GM12878 (cell line): ENCODE measurements around the gene ATXN7L1. TPM values are rescaled to one million over a fixed set of nuclear protein-coding genes. Genes with fewer than 3 reads are reported as not detected.

Source experiments
- ATAC-seq: fragments of 200-7000 bp; cut with Tn5 transposase; 3 replicates; pipeline ENCODE4 v1.9.1; 2020; ENCODE audit warnings: mild to moderate bottlenecking, moderate library complexity
- BruUV-seq: library from RNA; stranded (reverse); fragments of 400-500 nt; replicated peaks from 2 replicates; lab custom pipeline; 2021; lab: Mats Ljungman, UMichigan
- CTCF ChIA-PET: fragments of 300-600 bp; sonication (Branson Sonifier 250); formaldehyde crosslinking; extraction: SDS; loops from one replicate; lab custom pipeline; 2021; ENCODE audit warnings: inconsistent platforms; lab: Yijun Ruan, JAX
- POLR2A ChIA-PET: fragments of 350-600 bp; formaldehyde crosslinking; extraction: SDS; loops from one replicate; lab custom pipeline; 2021; ENCODE audit warnings: inconsistent platforms; lab: Charles Lee
- RAD21 ChIA-PET: fragments of 300-600 bp; sonication (Branson Sonifier 250); formaldehyde crosslinking; loops from one replicate; lab custom pipeline; 2023; ENCODE audit warnings: antibody characterized with exemption; ENCODE audit not compliant: unreplicated experiment; lab: Charles Lee
- SMC1A ChIA-PET: fragments of 300-600 bp; sonication (Branson Sonifier 250); formaldehyde crosslinking; loops from one replicate; lab custom pipeline; 2023; ENCODE audit not compliant: unreplicated experiment, uncharacterized antibody; lab: Charles Lee
- DNase-seq: peaks from one replicate; pipeline ENCODE4 v3.0.0-alpha.2; 2011; ENCODE audit warnings: low read depth, low spot score
- FAIRE-seq: peaks from 3 replicates; lab custom pipeline; 2011; peaks lifted over from hg19 to GRCh38; lab: Jason Lieb, UNC
- H2AFZ ChIP-seq: 2 replicates; pipeline ENCODE4 v1.6.0; 2011; ENCODE audit warnings: low read depth, low read length, control low read depth; ENCODE audit not compliant: control insufficient read depth
- H3K27ac ChIP-seq: 2 replicates; pipeline ENCODE4 v1.5.1; 2011; ENCODE audit warnings: control low read depth; ENCODE audit not compliant: control insufficient read depth, insufficient read depth
- H3K27me3 ChIP-seq, 2 experiments: replicated peaks in 1 of 2; 2 replicates each; pipeline versions ENCODE4 v1.6.0 to v1.6.1; 2011; ENCODE audit warnings: low read length in 1 of 2; ENCODE audit not compliant: control insufficient read depth in 2 of 2, insufficient read depth in 2 of 2
- H3K36me3 ChIP-seq, 2 experiments: 2 replicates each; pipeline ENCODE4 v1.5.1; 2011; ENCODE audit warnings: low read length in 1 of 2; ENCODE audit not compliant: control insufficient read depth in 2 of 2, insufficient read depth in 2 of 2
- H3K4me1 ChIP-seq: 2 replicates; pipeline ENCODE4 v1.6.1; 2011; ENCODE audit warnings: mild to moderate bottlenecking, low read length, moderate library complexity, mixed read lengths; ENCODE audit not compliant: control insufficient read depth, insufficient read depth
- H3K4me2 ChIP-seq: 2 replicates; pipeline ENCODE4 v1.6.0; 2011; ENCODE audit warnings: control low read depth; ENCODE audit not compliant: control insufficient read depth, insufficient read depth
- H3K4me3 ChIP-seq: fragments of 200-600 bp; sonication (generic); 2 replicates; pipeline ENCODE4 v1.5.1; 2016
- H3K79me2 ChIP-seq: 2 replicates; pipeline ENCODE4 v1.6.0; 2011; ENCODE audit warnings: low read length; ENCODE audit not compliant: control insufficient read depth, insufficient read depth
- H3K9ac ChIP-seq: 2 replicates; pipeline ENCODE4 v1.8.0; 2011; ENCODE audit warnings: low read length, control low read depth, mixed read lengths; ENCODE audit not compliant: control insufficient read depth, insufficient read depth
- H3K9me3 ChIP-seq: replicated peaks from 3 replicates; pipeline ENCODE4 v1.5.1; 2011; ENCODE audit warnings: mild to moderate bottlenecking, low read length; ENCODE audit not compliant: control insufficient read depth, insufficient read depth
- H4K20me1 ChIP-seq: 2 replicates; pipeline ENCODE4 v1.6.0; 2011; ENCODE audit not compliant: control insufficient read depth, insufficient read depth
- E2F8 ChIP-seq: fragments of 450-650 bp; IDR thresholded peaks from 2 replicates; pipeline ENCODE4 v1.6.1; 2018; ENCODE audit warnings: mild to moderate bottlenecking, low read depth, moderate library complexity; ENCODE audit not compliant: partially characterized antibody
- NR2F1 ChIP-seq: fragments of 450-650 bp; conservative IDR thresholded peaks from 2 replicates; pipeline ENCODE4 v1.6.1; 2017; ENCODE audit warnings: mild to moderate bottlenecking
- SMARCA5 ChIP-seq: fragments of 450-650 bp; IDR thresholded peaks from 2 replicates; pipeline ENCODE4 v1.6.1; 2017; ENCODE audit warnings: mild to moderate bottlenecking
- WGBS: methylation state at CpG from one replicate; pipeline ENCODE4 v1.1.6; 2016; ENCODE audit warnings: low lambda C conversion rate; ENCODE audit not compliant: insufficient replicate concordance, insufficient coverage; ENCODE audit errors: missing lambda C conversion rate; 5-methylcytosine and 5-hydroxymethylcytosine counted together
- in situ Hi-C: fragments of 300-500 bp; cut with MboI; formaldehyde crosslinking; loops from 9 replicates; pipeline ENCODE4 v1.14.3; 2018; ENCODE audit warnings: mixed read lengths
- intact Hi-C: fragments of 100-400 bp; cut with micrococcal nuclease; formaldehyde crosslinking; loops from one replicate; pipeline ENCODE4 v1.14.2; 2022; ENCODE audit not compliant: unreplicated experiment
- polyA plus RNA-seq, 11 experiments: library from polyadenylated mRNA; depleted of rRNA in 4 of 11; unstranded in 6 of 11; stranded (reverse) in 5 of 11; fragments of >200 nt; fragmentation: Nextera tagmentation in 4 of 11; fragmentation: Illumina TruSeq in 1 of 11; extraction: Ambion mirVana in 4 of 11; extraction: Trizol in 1 of 11; gene quantifications; 1 replicate in 1 of 11; 2 replicates in 10 of 11; pipeline versions ENCODE4 v1.2.1 to v1.2.3, GENCODE V29; 2011 to 2016; ENCODE audit warnings: inconsistent platforms in 2 of 11, missing spikeins in 2 of 11, low read depth in 1 of 11
- total RNA-seq, 4 experiments: library from RNA; depleted of rRNA in 3 of 4; stranded (reverse); fragments of >200 nt in 3 of 4; fragmentation: Illumina TruSeq in 1 of 4; extraction: Trizol in 1 of 4; gene quantifications; 2 replicates each; pipeline versions ENCODE4 v1.2.1 to v1.2.3, GENCODE V29; 2013 to 2021
- TF ChIP-seq, protein P1 (sequence below): fragments of 450-650 bp; formaldehyde crosslinking; IDR thresholded peaks from 2 replicates; pipeline ENCODE4 v1.5.0; 2022; ENCODE audit warnings: mild to moderate bottlenecking, missing genetic modification characterization

Gene ATXN7L1
- total and polyA plus RNA-seq, 10 of the 15 experiments (the other 5 are each of a cell fraction or from before 2014, with no cell fraction given): 0.40 to 2.9 (median 1.2) TPM

GRCh38 chr7:105857009-105857952 is 19.1 kb downstream of the ATXN7L1 start:
- FAIRE-seq (no peak), ATAC-seq (no peak), DNase-seq (no peak)
- no TSS peak for BruUV-seq
- ChIA-PET SMC1A (interaction anchor here (0.9 to 2.7 kb wide), 4 partner anchors 9 to 91 kb away, joined by 3 to 8 read pairs (median 4); no protein-coding TSS in a partner anchor), POLR2A (no interaction called here), RAD21 (interaction anchor here (1.2 kb wide), 1 partner anchor 97 kb away, joined by 3 read pairs; no protein-coding TSS in a partner anchor), CTCF (interaction anchor here (0.6 to 1.3 kb wide), 2 partner anchors 91 to 249 kb away, joined by 3 to 4 read pairs; no protein-coding TSS in a partner anchor)
- Histone ChIP-seq H3K27ac (no peak overlapping the region), H2AFZ (no peak overlapping the region), H3K27me3 (peaks cover 0 to 4% of the 10 kb centered on the region in 2 experiments; a peak in 2 of 4 replicates), H4K20me1 (no peaks in the 10 kb centered on the region), H3K4me1 (no peaks in the 10 kb centered on the region), H3K79me2 (no peaks in the 10 kb centered on the region), H3K4me2 (no peak overlapping the region), H3K9ac (no peak overlapping the region), H3K36me3 (no peaks in the 10 kb centered on the region), H3K4me3 (no peak overlapping the region), H3K9me3 (no peaks in the 10 kb centered on the region)
- in situ Hi-C loops: no loop called here
- 24% methylated on average over 2 of the region's 2 CpGs for WGBS
- TF ChIP-seq SMARCA5: no peak
- no peak for TF ChIP-seq E2F8
- TF ChIP-seq, protein P1, sequence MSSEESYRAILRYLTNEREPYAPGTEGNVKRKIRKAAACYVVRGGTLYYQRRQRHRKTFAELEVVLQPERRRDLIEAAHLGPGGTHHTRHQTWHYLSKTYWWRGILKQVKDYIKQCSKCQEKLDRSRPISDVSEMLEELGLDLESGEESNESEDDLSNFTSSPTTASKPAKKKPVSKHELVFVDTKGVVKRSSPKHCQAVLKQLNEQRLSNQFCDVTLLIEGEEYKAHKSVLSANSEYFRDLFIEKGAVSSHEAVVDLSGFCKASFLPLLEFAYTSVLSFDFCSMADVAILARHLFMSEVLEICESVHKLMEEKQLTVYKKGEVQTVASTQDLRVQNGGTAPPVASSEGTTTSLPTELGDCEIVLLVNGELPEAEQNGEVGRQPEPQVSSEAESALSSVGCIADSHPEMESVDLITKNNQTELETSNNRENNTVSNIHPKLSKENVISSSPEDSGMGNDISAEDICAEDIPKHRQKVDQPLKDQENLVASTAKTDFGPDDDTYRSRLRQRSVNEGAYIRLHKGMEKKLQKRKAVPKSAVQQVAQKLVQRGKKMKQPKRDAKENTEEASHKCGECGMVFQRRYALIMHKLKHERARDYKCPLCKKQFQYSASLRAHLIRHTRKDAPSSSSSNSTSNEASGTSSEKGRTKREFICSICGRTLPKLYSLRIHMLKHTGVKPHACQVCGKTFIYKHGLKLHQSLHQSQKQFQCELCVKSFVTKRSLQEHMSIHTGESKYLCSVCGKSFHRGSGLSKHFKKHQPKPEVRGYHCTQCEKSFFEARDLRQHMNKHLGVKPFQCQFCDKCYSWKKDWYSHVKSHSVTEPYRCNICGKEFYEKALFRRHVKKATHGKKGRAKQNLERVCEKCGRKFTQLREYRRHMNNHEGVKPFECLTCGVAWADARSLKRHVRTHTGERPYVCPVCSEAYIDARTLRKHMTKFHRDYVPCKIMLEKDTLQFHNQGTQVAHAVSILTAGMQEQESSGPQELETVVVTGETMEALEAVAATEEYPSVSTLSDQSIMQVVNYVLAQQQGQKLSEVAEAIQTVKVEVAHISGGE (CRISPR knock-in tag): no peak
- peak; percentile 32; the same call in 1 of the 2 replicates for TF ChIP-seq NR2F1
- intact Hi-C loops: no loop called here
